SIG-M5 (cell line): ENCODE data around the gene KCNIP4.

ENCODE experiments used
- DNase-seq: peaks from one replicate; lab custom pipeline; 2025; lab: John Stamatoyannopoulos, UW

The KCNIP4 gene

DNA sequence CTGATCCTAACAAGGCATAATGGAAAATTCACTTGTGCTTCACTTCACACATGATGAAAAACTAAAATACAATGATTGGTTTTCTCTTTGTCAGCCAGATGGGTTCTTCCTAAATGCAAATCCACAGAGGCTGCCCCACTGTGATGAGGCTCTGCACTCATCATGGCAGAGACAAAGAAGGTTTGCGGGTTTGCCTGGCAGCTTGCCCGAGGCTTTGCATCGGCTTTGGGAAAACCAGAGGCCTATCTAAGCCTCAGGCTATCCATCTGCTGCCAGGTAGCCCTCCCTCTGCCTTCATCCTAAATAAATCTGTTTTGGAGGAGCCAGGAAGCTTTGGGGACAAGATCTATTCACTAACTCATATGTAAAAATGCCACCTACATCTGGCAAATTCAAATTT lies 1004.1 kb downstream of the KCNIP4 start:
- DNase-seq = no peak

DNA sequence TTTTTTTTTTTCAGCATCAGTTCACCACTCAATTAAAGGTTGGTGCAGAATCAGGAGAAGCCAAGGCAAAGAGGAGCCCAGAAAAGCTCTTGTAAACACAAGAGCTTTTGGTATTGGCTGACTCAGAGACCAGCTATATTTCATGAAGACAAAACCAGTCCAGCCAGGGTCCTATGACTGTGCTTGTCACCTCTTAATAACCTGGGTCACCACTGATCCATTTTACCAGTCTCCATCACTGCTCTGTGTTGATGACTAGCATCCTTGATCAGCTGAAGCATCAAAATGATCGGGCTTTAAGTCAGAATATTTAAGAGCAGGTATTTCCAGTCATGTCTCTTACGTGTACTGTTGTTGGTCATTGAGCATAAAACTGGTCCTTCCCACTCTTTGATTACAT lies 1010.4 kb downstream of the KCNIP4 start:
- no peak for DNase-seq

DNA sequence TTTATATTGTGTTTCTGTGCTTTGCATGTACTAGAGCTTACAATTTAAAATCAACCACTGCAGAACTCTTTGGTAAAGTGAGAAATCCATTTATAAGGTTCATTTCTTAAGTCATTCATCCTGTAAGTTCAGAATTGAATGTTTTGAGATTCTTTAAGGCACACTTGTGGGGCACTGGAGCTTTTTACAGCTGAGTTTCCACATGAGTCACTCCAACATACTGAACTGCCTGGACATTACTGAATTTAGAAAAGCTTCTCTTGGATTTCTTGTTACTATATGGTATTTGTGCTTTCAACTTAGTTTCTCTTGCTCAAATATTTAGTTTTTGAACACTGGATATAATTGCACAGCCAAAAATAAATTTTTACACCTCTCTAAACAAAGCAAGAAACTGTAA lies 1022.0 kb downstream of the KCNIP4 start:
- DNase-seq = no peak

GRCh38 chr4:20925176-20925575 lies 1023.4 kb downstream of the KCNIP4 start:
- no peak for DNase-seq

- DNase-seq = no peak
Measured at GRCh38 chr4:20922962-20923361, 1025.6 kb downstream of the KCNIP4 start.

DNA sequence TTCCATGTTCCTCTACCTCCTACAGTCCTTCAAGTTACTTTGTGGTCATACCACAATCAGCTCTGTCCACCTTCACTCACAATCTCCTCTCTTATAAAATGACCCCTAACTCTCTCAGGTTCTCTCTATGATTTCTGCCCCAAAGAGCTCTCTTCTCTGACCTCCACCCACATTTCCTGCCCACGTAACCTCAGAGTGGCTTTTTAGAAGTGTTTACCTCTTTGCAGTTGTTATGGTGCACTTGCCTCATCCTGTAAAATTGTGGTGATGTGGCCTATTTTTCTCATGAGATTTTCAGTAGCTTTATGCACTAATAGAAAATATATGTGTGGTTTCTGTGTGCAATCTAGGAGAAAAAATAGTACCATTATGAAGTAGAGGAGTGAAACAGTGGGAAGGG lies 1032.5 kb downstream of the KCNIP4 start:
- DNase-seq = no peak

DNA sequence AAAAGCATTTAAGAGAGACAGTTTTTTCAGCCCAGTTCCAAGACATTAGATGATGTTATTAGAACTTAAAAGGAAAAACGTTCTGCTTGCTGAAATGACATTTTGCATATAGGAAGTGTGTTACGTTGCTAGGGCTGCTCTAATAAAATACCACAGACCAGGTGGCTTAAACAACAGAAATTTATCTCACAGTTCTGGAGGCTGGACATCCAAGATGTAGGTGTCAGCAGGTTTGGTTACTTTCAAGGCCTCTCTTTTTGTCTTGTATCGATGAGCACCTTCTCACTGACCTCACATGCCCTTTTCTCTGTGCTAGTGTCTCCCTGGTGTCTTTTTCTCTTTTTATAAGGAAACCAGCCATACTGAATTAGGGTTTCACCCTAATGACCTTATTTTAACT lies 1043.6 kb downstream of the KCNIP4 start:
- no peak for DNase-seq

- no peak for DNase-seq
Measured at GRCh38 chr4:20901851-20902250, 1046.7 kb downstream of the KCNIP4 start.

GRCh38 chr4:20899591-20899990 lies 1049.0 kb downstream of the KCNIP4 start:
- DNase-seq = no peak

DNA sequence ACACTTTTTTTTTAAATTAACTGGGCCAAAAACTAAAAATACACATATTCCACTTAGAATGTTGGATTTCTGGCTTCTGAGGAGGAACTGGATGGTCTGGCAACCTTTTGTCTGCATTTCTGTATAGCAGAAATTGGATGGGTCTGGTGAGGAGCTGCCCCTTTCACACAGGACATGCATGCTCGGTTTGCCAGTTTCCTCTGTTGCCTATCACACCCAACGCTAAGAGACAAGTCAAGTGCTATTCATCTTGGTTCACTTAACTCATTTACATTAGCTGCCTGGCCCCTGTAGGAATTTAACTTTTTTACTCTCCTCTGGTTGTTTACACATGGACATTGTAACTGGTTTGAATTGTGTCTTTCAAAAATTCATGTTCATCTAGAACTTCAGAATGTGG lies 1052.6 kb downstream of the KCNIP4 start:
- DNase-seq = no peak

DNA sequence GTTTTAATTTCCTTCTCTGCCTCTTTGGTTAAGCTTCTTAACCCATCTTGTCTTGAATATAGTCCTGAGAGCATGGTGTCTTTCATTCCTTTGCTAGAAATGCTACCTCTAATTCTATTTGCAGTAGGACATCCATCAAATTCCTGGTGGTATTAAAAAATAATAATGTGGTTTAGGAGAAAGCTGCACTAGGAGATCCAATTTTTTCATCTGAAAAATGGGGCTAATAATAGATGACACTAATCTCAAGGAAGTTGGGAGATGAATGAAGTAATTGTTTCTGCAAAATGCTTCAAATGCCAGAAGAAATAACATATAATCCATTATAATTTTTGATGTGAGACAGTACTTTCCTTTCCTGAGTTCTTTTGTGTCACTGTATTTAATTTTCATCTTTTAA lies 1053.4 kb downstream of the KCNIP4 start:
- no peak for DNase-seq

GRCh38 chr4:20890761-20891160 lies 1057.8 kb downstream of the KCNIP4 start:
- no peak for DNase-seq

DNA sequence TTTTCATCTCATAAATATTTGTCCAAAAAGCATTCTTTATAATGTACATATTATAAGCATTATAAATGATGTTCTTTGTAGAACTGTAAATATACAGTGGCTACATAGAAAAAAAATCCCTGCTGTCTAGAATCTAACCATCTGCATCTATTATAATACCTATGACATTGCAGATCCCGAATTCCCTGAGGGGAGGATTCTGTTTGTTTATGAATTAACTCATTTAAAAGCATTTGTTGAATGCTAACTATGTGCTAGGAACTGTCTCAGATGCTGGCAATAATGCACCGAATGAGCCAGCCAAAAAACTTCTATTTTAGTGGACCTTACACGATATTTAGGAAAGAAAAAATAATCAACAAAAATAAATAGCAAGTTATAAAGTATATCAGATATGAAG lies 1058.7 kb downstream of the KCNIP4 start:
- no peak for DNase-seq

DNA sequence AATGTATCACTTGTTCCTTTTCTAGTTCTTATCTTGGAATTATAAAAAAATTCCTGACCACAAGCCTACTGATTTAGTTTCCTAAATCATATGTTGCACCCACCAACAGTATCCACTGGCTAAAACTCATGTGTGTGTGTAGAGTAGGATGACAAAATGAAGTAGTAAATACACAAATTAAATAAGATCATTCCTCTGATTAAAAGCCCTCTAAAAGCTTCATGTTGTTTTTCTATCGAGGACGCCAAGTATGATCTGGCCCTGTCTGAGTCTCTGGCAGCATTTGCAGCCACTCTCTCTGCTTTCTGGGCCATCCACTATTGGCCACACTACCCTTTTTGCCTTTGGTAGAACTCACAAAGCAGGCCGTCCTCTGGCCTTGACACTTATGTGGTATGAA lies 1064.9 kb downstream of the KCNIP4 start:
- no peak for DNase-seq

- no peak for DNase-seq
Measured at GRCh38 chr4:20883231-20883630, 1065.3 kb downstream of the KCNIP4 start.

DNA sequence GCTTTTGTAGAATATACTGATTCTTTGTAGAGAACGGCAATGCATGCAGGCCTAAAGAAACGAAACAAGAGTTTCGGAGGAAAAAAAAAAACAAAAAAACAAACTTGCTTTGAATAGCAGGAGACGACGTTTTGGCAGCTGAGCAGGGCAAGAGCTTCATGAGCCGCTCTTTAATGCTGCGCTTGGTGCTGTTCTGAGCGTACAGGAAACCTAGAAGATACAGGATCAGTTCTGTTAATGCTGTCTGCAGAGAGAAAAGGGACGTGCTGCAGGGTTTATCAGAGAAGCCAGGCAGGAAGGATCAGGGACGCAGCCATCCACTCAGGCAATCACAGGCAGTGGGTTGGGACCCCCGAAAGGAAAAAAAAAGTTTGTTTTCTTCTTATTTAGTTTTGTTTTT lies 1066.1 kb downstream of the KCNIP4 start:
- DNase-seq = no peak

DNA sequence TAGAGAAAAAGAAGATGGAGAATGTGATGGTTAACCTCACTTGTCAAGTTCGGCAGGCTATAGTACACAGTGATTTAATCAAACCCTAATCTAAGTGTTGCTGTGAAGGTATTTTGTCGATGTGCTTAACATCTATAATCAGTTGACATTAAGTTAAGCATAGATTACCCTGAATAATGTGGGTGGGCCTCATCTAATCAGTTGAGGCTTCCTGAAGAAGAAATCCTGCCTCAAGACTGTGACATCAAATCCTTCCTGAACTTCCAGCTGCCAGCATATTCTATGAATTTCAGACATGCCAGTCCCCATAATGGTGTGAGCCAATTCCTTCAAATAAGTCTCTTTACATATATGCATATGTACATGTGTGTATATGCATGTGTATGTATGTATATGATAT lies 1066.9 kb downstream of the KCNIP4 start:
- DNase-seq = no peak

DNA sequence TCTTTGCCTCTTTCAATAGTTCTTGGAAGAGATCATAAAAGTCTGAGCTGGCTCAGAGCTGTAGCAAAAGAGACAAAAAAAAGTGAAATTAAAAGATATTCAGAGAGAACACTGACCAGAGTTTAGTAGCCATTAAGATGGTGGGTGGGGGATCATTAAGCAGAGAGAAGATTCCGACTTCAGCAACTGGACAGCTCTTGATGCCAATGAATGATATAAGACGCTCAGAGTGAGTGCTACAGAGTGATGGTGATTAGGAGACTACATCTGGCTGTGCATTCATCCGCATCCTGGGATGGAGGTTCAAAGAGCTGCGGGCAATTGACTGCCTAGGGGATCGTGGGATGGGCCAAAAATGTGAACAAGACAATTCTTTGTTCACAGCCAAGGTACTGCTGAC lies 1069.8 kb downstream of the KCNIP4 start:
- DNase-seq = no peak

DNA sequence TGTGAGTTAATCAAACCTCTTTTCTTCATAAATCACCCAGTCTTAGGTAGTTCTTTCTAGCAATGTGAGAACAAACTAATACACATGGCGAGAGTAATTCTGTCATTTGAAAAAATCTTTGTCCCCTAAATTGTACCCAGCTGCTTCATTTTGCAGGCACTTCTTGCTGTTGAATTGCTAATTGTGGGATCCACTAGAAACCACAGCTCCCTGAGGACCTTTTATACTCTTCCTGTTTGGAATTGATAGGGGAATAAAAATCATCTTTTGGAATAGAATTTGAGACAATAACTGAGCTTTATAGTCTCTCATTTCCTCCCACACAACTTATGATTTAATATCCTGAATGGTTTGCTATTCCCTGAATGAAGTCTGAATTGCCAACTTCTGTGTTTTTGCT lies 1078.1 kb downstream of the KCNIP4 start:
- DNase-seq = no peak

DNA sequence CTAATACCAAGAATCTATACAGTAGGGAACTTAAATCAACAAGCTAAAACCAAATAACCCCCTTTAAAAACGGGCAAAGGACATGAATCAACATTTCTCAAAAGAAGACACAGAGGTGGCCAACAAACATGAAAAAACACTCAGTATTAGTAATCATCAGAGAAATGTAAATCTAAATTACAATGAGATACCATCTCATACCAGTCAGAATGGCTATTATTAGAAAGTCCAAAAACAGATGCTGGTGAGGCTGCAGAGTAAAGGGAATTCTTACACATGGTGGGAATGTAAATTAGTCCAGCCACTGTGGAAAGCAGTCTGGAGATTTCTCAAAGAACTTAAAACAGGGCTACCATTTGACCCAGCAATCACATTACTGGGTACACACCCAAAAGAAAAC lies 1080.5 kb downstream of the KCNIP4 start:
- DNase-seq = no peak

GRCh38 chr4:20860878-20861277 lies 1087.7 kb downstream of the KCNIP4 start:
- DNase-seq = no peak

DNA sequence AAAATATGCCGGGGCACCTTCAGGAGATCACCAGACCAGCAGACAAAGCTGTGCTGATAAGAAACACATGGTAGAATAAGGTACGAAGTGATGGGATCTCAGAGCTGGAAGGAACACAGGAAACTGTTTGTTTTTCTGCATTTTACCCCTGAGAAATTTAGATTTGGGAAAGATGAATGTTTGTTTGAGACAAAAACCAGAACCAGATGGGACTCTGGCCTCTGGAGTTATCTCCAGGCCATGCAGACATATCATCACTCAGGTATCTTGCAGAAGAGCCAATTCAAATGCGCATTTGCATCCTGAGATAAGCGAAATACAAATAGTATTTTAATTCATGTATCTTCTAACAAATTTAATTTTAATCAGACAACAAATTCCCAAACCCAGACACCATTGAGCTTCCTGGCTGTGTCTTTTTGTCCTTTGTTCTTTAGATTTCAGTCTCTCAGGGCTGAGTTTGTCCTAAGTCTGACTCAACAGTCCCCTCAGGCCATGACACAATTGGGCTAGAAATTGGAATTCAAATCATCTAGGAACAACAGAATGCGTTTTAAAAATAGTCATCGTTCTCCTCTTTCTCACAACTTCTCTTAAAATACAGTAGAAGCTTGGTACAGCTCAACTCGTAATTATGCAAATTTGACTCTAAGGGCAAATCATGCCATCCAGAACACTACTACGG lies 1089.3 kb downstream of the KCNIP4 start:
- DNase-seq = no peak

- no peak for DNase-seq
Measured at GRCh38 chr4:20857081-20857480, 1091.5 kb downstream of the KCNIP4 start.

DNA sequence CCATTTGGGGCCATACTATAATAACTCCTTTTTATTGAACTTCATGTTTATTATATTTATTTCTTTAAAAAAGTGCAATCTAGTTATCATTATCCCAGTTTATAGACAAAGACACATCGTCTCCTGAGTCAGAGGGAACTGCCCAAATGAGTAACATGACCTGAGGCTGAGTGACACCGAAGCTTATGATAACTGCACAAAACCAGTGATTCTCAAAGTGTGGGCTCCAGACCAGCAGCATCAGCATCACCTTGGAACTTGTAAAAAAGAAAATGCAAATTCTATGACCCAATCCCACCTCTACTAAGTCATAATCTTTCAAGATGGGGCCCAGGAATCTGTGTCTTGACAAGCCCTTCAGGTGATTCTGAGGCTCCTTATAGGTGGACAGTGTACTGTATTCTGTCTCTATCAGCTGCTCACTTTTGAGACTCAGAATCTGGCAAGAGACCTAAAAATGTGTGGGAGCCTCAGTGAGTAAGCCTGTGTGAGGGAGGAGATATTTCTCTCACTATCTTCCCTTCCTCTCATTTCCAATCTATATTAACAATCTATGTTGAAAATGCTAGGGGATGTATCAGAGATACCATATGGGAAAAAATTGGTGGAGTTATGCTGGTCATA lies 1101.3 kb downstream of the KCNIP4 start:
- DNase-seq = no peak
